Liver (tissue), 9 donors: ENCODE results near the gene DAGLB. TPM values are rescaled to one million over a fixed set of nuclear protein-coding genes. Genes with fewer than 3 reads are reported as not detected.

Experiments used
- DNase-seq: peaks from one replicate; pipeline ENCODE4 v3.0.0-alpha.2; 2017; ENCODE audit warnings: low spot score
- H3K27ac ChIP-seq, 2 donors: one replicate each; pipeline ENCODE4 v1.7.0; 2013; ENCODE audit warnings: inconsistent platforms in 2 of 2, low read length in 2 of 2, control low read depth in 1 of 2, low read depth in 1 of 2, mild to moderate bottlenecking in 1 of 2
- H3K27me3 ChIP-seq, 4 donors: one replicate each; pipeline versions ENCODE4 v1.6.1 to v1.7.0; 2013; ENCODE audit warnings: low read length in 3 of 4, inconsistent platforms in 1 of 4, mild to moderate bottlenecking in 1 of 4, moderate library complexity in 1 of 4; ENCODE audit not compliant: control insufficient read depth in 4 of 4, insufficient read depth in 4 of 4
- H3K36me3 ChIP-seq, 4 donors: one replicate each; pipeline versions ENCODE4 v1.6.1 to v1.7.0; 2013; ENCODE audit warnings: low read length in 3 of 4, mild to moderate bottlenecking in 3 of 4, low read depth in 1 of 4, moderate library complexity in 1 of 4; ENCODE audit not compliant: control insufficient read depth in 4 of 4, insufficient read depth in 3 of 4
- H3K4me1 ChIP-seq, 4 donors: one replicate each; pipeline versions ENCODE4 v1.6.1 to v1.7.0; 2013; ENCODE audit warnings: low read length in 3 of 4, mild to moderate bottlenecking in 3 of 4, moderate library complexity in 1 of 4; ENCODE audit not compliant: control insufficient read depth in 4 of 4, insufficient read depth in 4 of 4
- H3K4me3 ChIP-seq, 3 donors: one replicate each; pipeline versions ENCODE4 v1.6.1 to v1.7.0; 2013; ENCODE audit warnings: low read length in 3 of 3, control low read depth in 1 of 3, low read depth in 1 of 3, mild to moderate bottlenecking in 1 of 3
- H3K9ac ChIP-seq, 2 donors: one replicate each; pipeline ENCODE4 v1.7.0; 2013; ENCODE audit warnings: low read length in 2 of 2, mild to moderate bottlenecking in 2 of 2, moderate library complexity in 2 of 2, control low read depth in 1 of 2, low read depth in 1 of 2
- H3K9me3 ChIP-seq, 4 donors: one replicate each; pipeline versions ENCODE4 v1.6.1 to v1.7.0; 2013; ENCODE audit warnings: low read length in 3 of 4; ENCODE audit not compliant: control insufficient read depth in 4 of 4
- ATF3 ChIP-seq: IDR thresholded peaks from 2 replicates; pipeline ENCODE4 v1.6.1; 2016; ENCODE audit warnings: antibody characterized with exemption
- CTCF ChIP-seq: fragments of 150-350 bp; IDR thresholded peaks from 2 replicates; pipeline ENCODE4 v1.5.1; 2017; ENCODE audit warnings: improper control_type of control experiment, low read depth, low read length; ENCODE audit not compliant: missing input control
- EGR1 ChIP-seq, 2 donors: IDR thresholded peaks; 2 replicates each; pipeline ENCODE4 v1.6.1; 2016 to 2018; ENCODE audit warnings: antibody characterized with exemption in 2 of 2, low read depth in 2 of 2
- FOXA1 ChIP-seq: IDR thresholded peaks from 2 replicates; pipeline ENCODE4 v1.6.1; 2016; ENCODE audit warnings: antibody characterized with exemption
- FOXA2 ChIP-seq: IDR thresholded peaks from 2 replicates; pipeline ENCODE4 v1.6.1; 2016; ENCODE audit warnings: antibody characterized with exemption
- GABPA ChIP-seq, 2 donors: IDR thresholded peaks in 1 of 2; conservative IDR thresholded peaks in 1 of 2; 2 replicates each; pipeline ENCODE4 v1.6.1; 2016; ENCODE audit warnings: antibody characterized with exemption in 2 of 2, mild to moderate bottlenecking in 1 of 2, moderate library complexity in 1 of 2
- HNF4A ChIP-seq, 2 donors: conservative IDR thresholded peaks; 2 replicates each; pipeline ENCODE4 v1.6.1; 2016; ENCODE audit warnings: antibody characterized with exemption in 2 of 2, mild to moderate bottlenecking in 2 of 2
- HNF4G ChIP-seq: IDR thresholded peaks from 2 replicates; pipeline ENCODE4 v1.6.1; 2016; ENCODE audit warnings: antibody characterized with exemption
- JUND ChIP-seq, 2 donors: IDR thresholded peaks; 2 replicates each; pipeline ENCODE4 v1.6.1; 2016; ENCODE audit warnings: antibody characterized with exemption in 2 of 2
- MAX ChIP-seq: IDR thresholded peaks from 2 replicates; pipeline ENCODE4 v1.6.1; 2016; ENCODE audit warnings: antibody characterized with exemption
- NR2F2 ChIP-seq: IDR thresholded peaks from 2 replicates; pipeline ENCODE4 v1.6.1; 2016; ENCODE audit warnings: antibody characterized with exemption
- RAD21 ChIP-seq, 2 donors: IDR thresholded peaks; 2 replicates each; pipeline ENCODE4 v1.6.1; 2016; ENCODE audit warnings: antibody characterized with exemption in 2 of 2, mild to moderate bottlenecking in 2 of 2
- REST ChIP-seq: IDR thresholded peaks from 2 replicates; pipeline ENCODE4 v1.6.1; 2016; ENCODE audit warnings: antibody characterized with exemption, mild to moderate bottlenecking
- RXRA ChIP-seq, 2 donors: IDR thresholded peaks; 2 replicates each; pipeline ENCODE4 v1.6.1; 2017 to 2018; ENCODE audit warnings: antibody characterized with exemption in 2 of 2, mild to moderate bottlenecking in 1 of 2
- SP1 ChIP-seq: IDR thresholded peaks from 2 replicates; pipeline ENCODE4 v1.6.1; 2018; ENCODE audit warnings: antibody characterized with exemption, mild to moderate bottlenecking
- TAF1 ChIP-seq: conservative IDR thresholded peaks from 2 replicates; pipeline ENCODE4 v1.6.1; 2016; ENCODE audit warnings: antibody characterized with exemption, mild to moderate bottlenecking
- YY1 ChIP-seq: IDR thresholded peaks from 2 replicates; pipeline ENCODE4 v1.6.1; 2016; ENCODE audit warnings: antibody characterized with exemption, mild to moderate bottlenecking
- ZBTB33 ChIP-seq: IDR thresholded peaks from 2 replicates; pipeline ENCODE4 v1.6.1; 2016; ENCODE audit warnings: antibody characterized with exemption
- WGBS: extraction: QIAGEN DNeasy Blood & Tissue Kit; methylation state at CpG from one replicate; pipeline ENCODE4 v1.1.7; 2013; 5-methylcytosine and 5-hydroxymethylcytosine counted together
- polyA plus RNA-seq, 2 donors: library from polyadenylated mRNA; stranded (reverse) in 1 of 2; unstranded in 1 of 2; fragments of 200-250 nt in 1 of 2; fragments of >200 nt in 1 of 2; fragmentation: Nextera tagmentation in 1 of 2; extraction: Ambion mirVana in 1 of 2; gene quantifications; one replicate each; pipeline versions ENCODE4 v1.2.1 to v1.2.3, GENCODE V29; 2013 to 2015
- total RNA-seq, 2 donors: library from RNA; depleted of rRNA; stranded (reverse); fragments of >200 nt; gene quantifications; one replicate each; pipeline ENCODE4 v1.2.3, GENCODE V29; 2014
- donor health status: healthy.
- donor health status: healthy.
- donor health status: healthy.
- donor health status: healthy.
- donor health status: healthy.

The DAGLB gene
- total and polyA plus RNA-seq, 4 donors: 4.9 to 10.7 (median 8.4) TPM

GRCh38 chr7:6365451-6365850 is 82.3 kb downstream of the DAGLB start:
- TF ChIP-seq SP1: no peak
- no peak for TF ChIP-seq RAD21 (IDR thresholded peaks at IDR 0.05)
- TF ChIP-seq JUND (IDR thresholded peaks at IDR 0.05): no peak
- no peak for TF ChIP-seq EGR1 (IDR thresholded peaks at IDR 0.05; ENCODE audit: low read depth in 2 of 2)
- no peak for TF ChIP-seq HNF4A (conservative IDR thresholded peaks at IDR 0.05)
- no peak for TF ChIP-seq MAX
- TF ChIP-seq HNF4G: no peak
- no peak for TF ChIP-seq ATF3
- no peak for TF ChIP-seq TAF1
- TF ChIP-seq NR2F2: no peak
- no peak for TF ChIP-seq FOXA2
- no peak for TF ChIP-seq RXRA (IDR thresholded peaks at IDR 0.05)
- TF ChIP-seq FOXA1: no peak
- no peak for TF ChIP-seq GABPA (IDR thresholded peaks at IDR 0.05 in 1 of 2, conservative IDR thresholded peaks at IDR 0.05 in 1 of 2)
- Histone ChIP-seq H3K27me3 (no peaks in the 10 kb centered on the region), H3K36me3 (no peaks in the 10 kb centered on the region), H3K9me3 (no peaks in the 10 kb centered on the region), H3K27ac (no peak overlapping the region), H3K9ac (no peak overlapping the region), H3K4me3 (no peak overlapping the region), H3K4me1 (no peaks in the 10 kb centered on the region)
- no peak for DNase-seq
- whole genome bisulfite sequencing: 83% methylated on average over 5 of the region's 5 CpGs

GRCh38 chr7:6360841-6361240 is 86.9 kb downstream of the DAGLB start:
- WGBS: 74% methylated on average over 5 of the region's 5 CpGs
- H3K4me3 ChIP-seq: no peak overlapping the region
- no peaks in the 10 kb centered on the region for H3K9me3 ChIP-seq
- no peak overlapping the region for H3K27ac ChIP-seq
- no peaks in the 10 kb centered on the region for H3K36me3 ChIP-seq
- no peaks in the 10 kb centered on the region for H3K27me3 ChIP-seq
- no peak for TF ChIP-seq ZBTB33
- TF ChIP-seq FOXA2: no peak
- TF ChIP-seq YY1: no peak
- no peak for TF ChIP-seq EGR1 (IDR thresholded peaks at IDR 0.05; ENCODE audit: low read depth in 2 of 2)
- no peak for TF ChIP-seq MAX
- TF ChIP-seq CTCF: no peak
- TF ChIP-seq HNF4G: no peak
- TF ChIP-seq RAD21 (IDR thresholded peaks at IDR 0.05): no peak
- no peak for TF ChIP-seq REST
- no peak for TF ChIP-seq FOXA1
- TF ChIP-seq HNF4A (conservative IDR thresholded peaks at IDR 0.05): no peak
- no peak for TF ChIP-seq JUND (IDR thresholded peaks at IDR 0.05)
- TF ChIP-seq ATF3: no peak
- TF ChIP-seq GABPA (IDR thresholded peaks at IDR 0.05 in 1 of 2, conservative IDR thresholded peaks at IDR 0.05 in 1 of 2): no peak
- no peak for TF ChIP-seq RXRA (IDR thresholded peaks at IDR 0.05)
- TF ChIP-seq NR2F2: no peak
- no peak for TF ChIP-seq SP1
- TF ChIP-seq TAF1: no peak
- no peak overlapping the region for H3K9ac ChIP-seq
- DNase-seq: no peak
- no peaks in the 10 kb centered on the region for H3K4me1 ChIP-seq
